Gastrocnemius medialis (tissue), 4 donors: ENCODE data around the gene OBSCN.

Experiments
- POLR2A ChIP-seq, 2 donors: fragments of 450-650 bp; IDR thresholded peaks; one replicate each; pipeline ENCODE4 v1.6.1; 2017; ENCODE audit warnings: antibody characterized with exemption in 2 of 2, mild to moderate bottlenecking in 2 of 2, moderate library complexity in 2 of 2
- TF ChIP-seq, protein P1 (sequence below), 5 experiments: fragments of 450-650 bp in 3 of 5; fragments of 200-600 bp in 2 of 5; sonication (generic) in 2 of 5; IDR thresholded peaks in 4 of 5; conservative IDR thresholded peaks in 1 of 5; 1 replicate in 4 of 5; 2 replicates in 1 of 5; pipeline ENCODE4 v1.5.1; 2016 to 2019; ENCODE audit warnings: antibody characterized with exemption in 5 of 5, mild to moderate bottlenecking in 3 of 5, moderate library complexity in 3 of 5

DNA sequence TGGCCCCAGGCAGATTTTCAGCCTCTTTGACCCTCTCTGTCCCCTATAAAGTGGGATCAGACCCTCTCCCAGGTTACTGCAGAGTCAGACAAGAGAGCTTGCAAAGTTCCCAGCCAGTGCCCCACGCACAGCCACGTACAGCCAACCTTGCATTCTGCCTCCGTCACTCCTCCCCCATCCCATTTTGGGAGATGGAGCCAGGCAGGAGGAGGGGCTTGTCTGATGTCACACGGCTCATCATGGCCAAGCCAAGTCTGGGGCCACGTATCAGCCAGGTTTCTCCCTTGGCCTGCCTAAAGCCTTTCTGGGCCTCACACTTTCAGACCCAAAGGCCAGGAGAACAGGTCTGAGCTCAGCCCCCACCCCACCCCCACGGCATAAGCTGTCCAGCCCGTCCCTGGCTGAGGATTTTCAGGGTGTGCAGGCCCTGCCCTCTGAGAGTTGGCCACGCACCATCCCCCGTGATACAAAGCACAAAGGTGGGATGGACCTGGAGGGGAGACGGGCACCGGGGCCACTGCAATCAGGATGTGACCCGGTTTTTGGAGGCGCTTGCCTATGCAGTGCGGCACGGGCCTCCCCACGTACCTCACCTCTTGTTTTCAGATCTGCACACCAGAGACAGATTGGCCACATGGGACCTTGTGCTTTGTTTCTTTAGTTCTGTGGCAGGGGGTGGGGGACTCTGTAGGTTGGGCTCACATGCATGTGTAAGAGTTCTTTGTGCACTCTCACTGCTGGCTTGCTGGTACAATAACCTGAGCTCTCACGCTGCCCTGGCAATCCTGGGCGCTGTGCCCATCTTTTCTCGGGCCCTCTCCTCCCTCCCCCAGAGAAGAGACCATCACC lies 151.1 kb downstream of the OBSCN start:
- TF ChIP-seq, protein P1, sequence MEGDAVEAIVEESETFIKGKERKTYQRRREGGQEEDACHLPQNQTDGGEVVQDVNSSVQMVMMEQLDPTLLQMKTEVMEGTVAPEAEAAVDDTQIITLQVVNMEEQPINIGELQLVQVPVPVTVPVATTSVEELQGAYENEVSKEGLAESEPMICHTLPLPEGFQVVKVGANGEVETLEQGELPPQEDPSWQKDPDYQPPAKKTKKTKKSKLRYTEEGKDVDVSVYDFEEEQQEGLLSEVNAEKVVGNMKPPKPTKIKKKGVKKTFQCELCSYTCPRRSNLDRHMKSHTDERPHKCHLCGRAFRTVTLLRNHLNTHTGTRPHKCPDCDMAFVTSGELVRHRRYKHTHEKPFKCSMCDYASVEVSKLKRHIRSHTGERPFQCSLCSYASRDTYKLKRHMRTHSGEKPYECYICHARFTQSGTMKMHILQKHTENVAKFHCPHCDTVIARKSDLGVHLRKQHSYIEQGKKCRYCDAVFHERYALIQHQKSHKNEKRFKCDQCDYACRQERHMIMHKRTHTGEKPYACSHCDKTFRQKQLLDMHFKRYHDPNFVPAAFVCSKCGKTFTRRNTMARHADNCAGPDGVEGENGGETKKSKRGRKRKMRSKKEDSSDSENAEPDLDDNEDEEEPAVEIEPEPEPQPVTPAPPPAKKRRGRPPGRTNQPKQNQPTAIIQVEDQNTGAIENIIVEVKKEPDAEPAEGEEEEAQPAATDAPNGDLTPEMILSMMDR (IDR thresholded peaks at IDR 0.05 in 4 of 5, conservative IDR thresholded peaks at IDR 0.05 in 1 of 5) = no peak
- TF ChIP-seq POLR2A (IDR thresholded peaks at IDR 0.05) = no peak
